GM18520 (cell line): ENCODE measurements around the gene MMAB.

Experiments used
- ATAC-seq: cut with Tn5 transposase; IDR thresholded peaks from one replicate; pipeline ENCODE4 v1.9.1; 2021; ENCODE audit not compliant: unreplicated experiment

MMAB gene

GRCh38 chr12:109518820-109519665 is 54.3 kb downstream of the MMAB start:
- ATAC-seq: no peak

- no peak for ATAC-seq
Observed at GRCh38 chr12:109517619-109518018, 55.7 kb downstream of the MMAB start.

- no peak for ATAC-seq
Observed at GRCh38 chr12:109513977-109514376, 59.3 kb downstream of the MMAB start.

- ATAC-seq: no peak
Observed at GRCh38 chr12:109513051-109513450, 60.3 kb downstream of the MMAB start.

- no peak for ATAC-seq
Observed at GRCh38 chr12:109512608-109513007, 60.7 kb downstream of the MMAB start.

- no peak for ATAC-seq
Observed at GRCh38 chr12:109510196-109510595, 63.1 kb downstream of the MMAB start.

- no peak for ATAC-seq
Observed at GRCh38 chr12:109504068-109504467, 69.2 kb downstream of the MMAB start.
